C4-2B (cell line): Measurements from ENCODE around the gene GIMAP4.

Experiments
- CTCF ChIP-seq: fragments of 450-650 bp; conservative IDR thresholded peaks from 2 replicates; pipeline ENCODE4 v1.5.1; 2017; ENCODE audit warnings: mild to moderate bottlenecking
- ZFX ChIP-seq: fragments of 450-650 bp; IDR thresholded peaks from 2 replicates; pipeline ENCODE4 v1.6.1; 2017

GRCh38 chr7:150570556-150571465 lies 3.6 kb downstream of the GIMAP4 start:
- TF ChIP-seq CTCF (no peak), ZFX (no peak)
